ENCODE measurements around the gene FRMD4A. TPM values are rescaled to one million over a fixed set of nuclear protein-coding genes. Genes with fewer than 3 reads are reported as not detected.
"Not testable (repeated sequence)": the region's sequence is repeated elsewhere in the genome, so short reads cannot be mapped to it uniquely, and the experiment has no call there.

The FRMD4A gene
- total and polyA plus RNA-seq, 3 donors from 2014 or later, result 15.0 to 20.8 (median 18.7) TPM

DNA sequence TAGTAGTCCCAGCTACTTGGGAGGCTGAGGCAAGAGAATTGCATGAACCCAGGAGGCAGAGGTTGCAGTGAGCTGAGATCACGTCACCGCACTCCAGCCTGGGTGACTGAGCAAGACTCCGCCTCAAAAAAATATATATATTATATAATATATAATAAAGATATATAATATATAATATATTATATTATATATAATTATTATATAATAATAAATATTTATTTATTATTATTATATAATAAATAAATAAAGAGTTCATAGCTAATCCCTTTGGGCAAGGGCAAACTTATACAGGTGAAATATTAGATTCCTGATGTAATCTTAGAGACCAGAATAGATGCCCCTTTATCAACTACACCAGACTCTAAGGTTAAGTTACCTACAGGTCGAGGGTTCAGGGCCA, 558.7 kb downstream of the FRMD4A start:
- 93 to 97% methylated on average over 4 of the region's 4 CpGs for WGBS, 2 donors
- DNase-seq, result no peak
- Histone ChIP-seq H3K4me1 (no peaks in the 10 kb centered on the region), H3K9me3 (no peaks in the 10 kb centered on the region), H3K36me3 (ENCODE audit: low read depth, missing control alignments) (no peaks in the 10 kb centered on the region), H3K27ac (no peak overlapping the region), H3K4me3 (no peak overlapping the region), H3K27me3 (no peaks in the 10 kb centered on the region)
- TF ChIP-seq, protein P1, sequence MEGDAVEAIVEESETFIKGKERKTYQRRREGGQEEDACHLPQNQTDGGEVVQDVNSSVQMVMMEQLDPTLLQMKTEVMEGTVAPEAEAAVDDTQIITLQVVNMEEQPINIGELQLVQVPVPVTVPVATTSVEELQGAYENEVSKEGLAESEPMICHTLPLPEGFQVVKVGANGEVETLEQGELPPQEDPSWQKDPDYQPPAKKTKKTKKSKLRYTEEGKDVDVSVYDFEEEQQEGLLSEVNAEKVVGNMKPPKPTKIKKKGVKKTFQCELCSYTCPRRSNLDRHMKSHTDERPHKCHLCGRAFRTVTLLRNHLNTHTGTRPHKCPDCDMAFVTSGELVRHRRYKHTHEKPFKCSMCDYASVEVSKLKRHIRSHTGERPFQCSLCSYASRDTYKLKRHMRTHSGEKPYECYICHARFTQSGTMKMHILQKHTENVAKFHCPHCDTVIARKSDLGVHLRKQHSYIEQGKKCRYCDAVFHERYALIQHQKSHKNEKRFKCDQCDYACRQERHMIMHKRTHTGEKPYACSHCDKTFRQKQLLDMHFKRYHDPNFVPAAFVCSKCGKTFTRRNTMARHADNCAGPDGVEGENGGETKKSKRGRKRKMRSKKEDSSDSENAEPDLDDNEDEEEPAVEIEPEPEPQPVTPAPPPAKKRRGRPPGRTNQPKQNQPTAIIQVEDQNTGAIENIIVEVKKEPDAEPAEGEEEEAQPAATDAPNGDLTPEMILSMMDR (IDR thresholded peaks at IDR 0.05), result no peak
- TF ChIP-seq POLR2A (IDR thresholded peaks at IDR 0.05), result no peak
- intact Hi-C loops (cut with DNase I; ENCODE audit: low total_unique reads), result no loop called here

DNA sequence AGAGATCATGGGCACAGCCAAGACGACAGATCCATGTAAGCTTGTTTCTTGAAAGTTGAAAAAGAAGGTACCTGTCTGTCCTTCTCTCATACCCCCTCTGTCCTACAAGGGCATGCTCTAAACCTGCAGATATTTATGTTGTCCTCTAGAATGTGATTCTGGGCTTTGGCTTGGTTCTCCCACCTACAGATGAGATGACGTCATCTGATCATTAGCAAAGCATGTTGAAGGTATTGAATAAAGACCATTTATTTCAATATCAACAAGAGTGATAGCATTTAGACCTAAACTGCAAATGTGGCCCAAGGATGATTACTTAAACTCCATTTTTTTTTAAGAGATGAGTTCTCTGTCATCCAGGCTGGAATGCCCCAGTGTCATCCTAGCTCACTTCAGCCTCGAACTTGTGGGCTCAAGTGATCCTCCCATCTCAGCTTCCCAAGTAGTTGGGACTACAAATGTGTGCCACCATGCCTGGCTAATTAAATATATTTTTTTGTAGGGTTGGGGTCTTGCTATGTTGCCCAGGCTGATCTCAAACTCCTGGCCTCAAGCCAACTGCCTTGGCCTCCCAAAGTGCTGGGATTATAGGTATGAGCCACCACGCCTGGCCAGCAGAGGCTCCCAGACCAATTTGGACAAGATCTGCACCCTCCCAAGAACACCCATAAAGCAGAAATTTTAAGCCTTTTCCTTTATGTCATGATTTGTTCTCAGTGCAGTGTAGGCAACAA, 559.8 kb downstream of the FRMD4A start:
- WGBS, 2 donors, result 92 to 95% methylated on average over 4 of the region's 4 CpGs
- no peaks in the 10 kb centered on the region for H3K27me3 ChIP-seq

DNA sequence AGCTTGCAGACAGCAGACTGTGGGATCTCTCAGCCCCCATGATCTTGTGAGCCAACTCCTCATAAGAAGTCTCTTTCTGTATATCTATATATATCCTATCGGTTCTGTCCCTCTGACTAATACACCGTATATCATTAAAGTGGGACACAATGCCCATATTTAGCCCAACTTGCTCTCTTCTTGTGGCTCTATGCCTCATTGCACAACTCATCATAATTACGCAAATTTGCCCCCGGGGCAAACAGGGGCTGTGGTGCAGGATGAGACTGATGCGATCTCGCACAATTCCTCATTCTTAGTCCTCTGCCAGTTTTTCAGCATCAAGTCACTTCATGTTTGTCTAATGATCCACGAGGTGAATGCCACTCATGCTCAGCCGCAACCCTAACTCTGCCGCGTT, 560.8 kb downstream of the FRMD4A start:
- Histone ChIP-seq H3K27me3 (no peaks in the 10 kb centered on the region), H3K9me3 (no peaks in the 10 kb centered on the region), H3K27ac (no peak overlapping the region), H3K4me3 (no peak overlapping the region), H3K36me3 (ENCODE audit: low read depth, missing control alignments) (no peaks in the 10 kb centered on the region), H3K4me1 (no peaks in the 10 kb centered on the region)
- TF ChIP-seq POLR2A (IDR thresholded peaks at IDR 0.05), result no peak
- TF ChIP-seq, protein P1 (IDR thresholded peaks at IDR 0.05), result no peak
- 90 to 97% methylated on average over 10 of the region's 10 CpGs for WGBS, 2 donors
- intact Hi-C loops (cut with DNase I; ENCODE audit: low total_unique reads), result no loop called here
- DNase-seq, result no peak

More for the DNA sequence above, 559.8 kb downstream of the FRMD4A start:
- H3K4me3 ChIP-seq, result no peak overlapping the region
- H3K27ac ChIP-seq, result no peak overlapping the region
- intact Hi-C loops (cut with DNase I; ENCODE audit: low total_unique reads), result no loop called here
- TF ChIP-seq, protein P1 (IDR thresholded peaks at IDR 0.05), result no peak
- TF ChIP-seq POLR2A (IDR thresholded peaks at IDR 0.05), result no peak
- H3K9me3 ChIP-seq, result no peaks in the 10 kb centered on the region
- H3K4me1 ChIP-seq, result no peaks in the 10 kb centered on the region
- no peaks in the 10 kb centered on the region for H3K36me3 ChIP-seq (ENCODE audit: low read depth, missing control alignments)
- DNase-seq, result no peak

- Histone ChIP-seq H3K4me3 (no peak overlapping the region), H3K4me1 (no peaks in the 10 kb centered on the region), H3K36me3 (ENCODE audit: low read depth, missing control alignments) (no peaks in the 10 kb centered on the region), H3K27ac (no peak overlapping the region), H3K9me3 (no peaks in the 10 kb centered on the region), H3K27me3 (no peaks in the 10 kb centered on the region)
- 80% methylated on average over 12 to 13 of the region's 13 CpGs for WGBS, 2 donors
- TF ChIP-seq, protein P1 (IDR thresholded peaks at IDR 0.05), result no peak
- TF ChIP-seq POLR2A (IDR thresholded peaks at IDR 0.05), result no peak
- intact Hi-C loops (cut with DNase I; ENCODE audit: low total_unique reads), result no loop called here
- no peak for DNase-seq
These were observed 563.0 kb downstream of the FRMD4A start for GRCh38 chr10:13767676-13768178.

- intact Hi-C loops (cut with DNase I; ENCODE audit: low total_unique reads), result not testable (repeated sequence)
These were observed 563.6 kb downstream of the FRMD4A start for GRCh38 chr10:13767148-13767547.

More at GRCh38 chr10:13767148-13767547, 563.6 kb downstream of the FRMD4A start:
- H3K4me1 ChIP-seq; H3K36me3 ChIP-seq (ENCODE audit: low read depth, missing control alignments); H3K27me3 ChIP-seq; H3K4me3 ChIP-seq; H3K9me3 ChIP-seq; H3K27ac ChIP-seq; DNase-seq: not testable (repeated sequence)
- WGBS, 2 donors, result 92 to 96% methylated on average over 5 of the region's 5 CpGs

Data from testis (tissue), 3 donors.